GM19468 (cell line): ENCODE data around the gene PALMD.
A peak's percentile ranks its signal among the peaks of the same experiment; 100 is the strongest.

Source experiments
- ATAC-seq: cut with Tn5 transposase; IDR thresholded peaks from one replicate; pipeline ENCODE4 v1.9.1; 2021; ENCODE audit warnings: mild to moderate bottlenecking, moderate library complexity, moderate number of reproducible peaks; ENCODE audit not compliant: unreplicated experiment; ENCODE audit errors: extremely low read depth

The PALMD gene

GRCh38 chr1:99681583-99681982, 35.7 kb downstream of the PALMD start:
- no peak for ATAC-seq

DNA sequence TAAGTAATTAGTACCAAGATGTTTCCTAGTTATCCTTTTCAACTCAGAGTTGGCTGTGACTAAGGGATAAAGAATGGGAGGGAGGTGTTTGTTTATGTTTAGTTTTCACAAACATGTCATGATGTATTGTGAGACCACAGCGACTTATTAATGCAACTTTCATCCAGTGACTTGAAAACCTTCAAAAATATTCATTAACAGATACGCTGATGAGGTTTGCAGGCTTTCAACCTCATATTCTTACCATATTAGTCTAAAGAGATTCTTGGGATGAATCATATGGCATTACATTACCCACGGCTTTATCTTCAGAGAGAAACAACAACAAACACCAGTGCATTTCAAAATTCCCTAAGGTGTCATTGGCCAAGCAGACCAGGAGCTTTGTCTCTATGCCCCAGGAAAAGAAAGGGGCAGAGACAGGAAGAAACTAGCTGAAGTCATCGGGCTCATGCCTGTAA, 36.4 kb downstream of the PALMD start:
- ATAC-seq: no peak

DNA sequence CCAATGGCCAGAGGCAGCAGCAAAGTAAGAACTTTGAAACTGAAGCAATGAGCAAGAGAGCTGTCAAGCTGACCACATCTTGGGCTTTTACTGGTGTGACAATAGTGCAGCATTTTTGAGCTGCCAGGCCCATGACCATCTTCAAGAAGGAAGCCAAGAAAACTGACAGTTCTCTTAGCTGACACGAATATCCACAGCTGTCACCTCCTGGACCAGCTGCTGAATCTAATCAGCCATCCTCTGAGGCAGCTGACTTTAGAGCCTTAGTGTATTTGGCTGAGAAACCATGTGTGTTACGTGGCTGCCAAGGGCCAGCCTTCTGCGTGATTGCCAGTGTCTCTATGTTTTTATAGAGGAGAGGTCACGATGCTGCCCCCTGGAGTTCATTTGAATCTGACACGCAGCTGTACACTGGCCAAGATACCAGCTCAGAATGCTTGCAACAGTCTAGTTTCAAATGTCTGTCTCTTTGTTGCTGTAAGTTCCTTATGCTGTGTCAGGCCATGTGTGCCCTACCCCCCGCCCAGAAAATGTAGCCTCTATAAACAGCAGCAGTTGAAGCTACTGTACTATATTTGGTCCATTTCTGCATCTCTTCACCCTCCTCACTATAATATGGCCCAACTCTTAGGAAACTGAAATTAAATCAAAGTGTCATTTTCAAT, 39.7 kb downstream of the PALMD start:
- peak; percentile 54 for ATAC-seq

- ATAC-seq: no peak
Measured at GRCh38 chr1:99691175-99691574, 45.3 kb downstream of the PALMD start.

- ATAC-seq: no peak
Measured at GRCh38 chr1:99696616-99697015, 50.7 kb downstream of the PALMD start.

DNA sequence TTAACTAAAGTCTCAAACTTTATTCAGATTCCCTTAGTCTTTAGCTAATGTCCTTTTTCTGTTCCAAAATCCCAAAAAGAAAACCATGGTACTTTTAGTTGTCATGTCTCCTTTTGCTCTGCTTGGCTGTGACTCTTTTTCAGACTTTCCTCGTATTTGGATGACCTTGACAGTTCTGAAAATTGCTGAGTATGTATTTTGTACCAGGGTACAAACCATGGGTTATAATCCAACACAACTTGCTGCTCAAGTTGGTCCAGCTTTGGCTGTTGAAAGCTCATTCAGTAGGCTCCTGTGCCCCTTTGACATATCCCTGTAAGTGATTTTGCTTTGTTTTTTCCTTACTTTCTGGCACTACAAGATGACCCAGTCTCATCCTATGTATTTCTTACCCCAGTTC, 51.7 kb downstream of the PALMD start:
- no peak for ATAC-seq

- no peak for ATAC-seq
Measured at GRCh38 chr1:99700020-99700419, 54.1 kb downstream of the PALMD start.

- ATAC-seq: no peak
Measured at GRCh38 chr1:99702221-99702620, 56.3 kb downstream of the PALMD start.

DNA sequence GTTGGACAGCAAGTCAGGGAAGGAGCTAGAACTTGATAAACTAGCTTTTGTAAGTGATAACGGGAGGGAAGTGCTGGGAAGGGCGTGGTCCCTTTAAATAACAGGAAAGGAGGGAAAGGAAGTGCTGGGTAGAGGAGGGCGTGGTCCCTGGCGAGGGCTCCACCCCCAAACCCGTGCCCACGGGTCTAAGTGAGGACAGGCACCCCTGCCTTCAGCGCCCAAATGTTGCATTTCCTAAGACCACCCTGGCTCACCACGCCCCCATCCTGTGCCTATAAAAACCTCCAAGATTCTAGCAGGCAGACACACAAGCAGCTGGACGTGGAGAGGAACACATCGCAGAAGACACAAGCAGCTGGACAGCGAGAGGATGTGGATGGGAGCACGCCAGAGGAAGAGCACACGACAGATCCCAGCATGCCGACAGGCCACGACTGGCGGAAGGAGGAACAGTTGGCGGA, 58.5 kb downstream of the PALMD start:
- no peak for ATAC-seq

DNA sequence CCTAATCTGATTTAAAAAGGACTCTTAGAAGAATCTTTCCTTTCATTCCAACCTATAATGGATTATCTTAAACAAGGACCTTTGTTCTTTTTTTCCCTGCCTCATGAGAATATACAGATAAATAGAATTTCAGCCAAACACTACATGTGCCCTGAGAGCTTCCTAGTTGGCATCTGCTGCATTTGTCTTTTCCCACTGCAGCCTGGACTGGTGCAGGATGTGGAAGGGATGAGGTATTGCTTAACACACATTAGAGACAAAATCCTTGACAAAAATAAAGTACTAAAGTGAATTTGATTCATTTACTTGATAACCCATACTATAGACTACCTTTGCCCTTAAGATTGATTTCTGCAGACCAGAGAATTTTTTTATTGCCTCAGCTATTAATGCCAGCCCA, 59.5 kb downstream of the PALMD start:
- no peak for ATAC-seq

DNA sequence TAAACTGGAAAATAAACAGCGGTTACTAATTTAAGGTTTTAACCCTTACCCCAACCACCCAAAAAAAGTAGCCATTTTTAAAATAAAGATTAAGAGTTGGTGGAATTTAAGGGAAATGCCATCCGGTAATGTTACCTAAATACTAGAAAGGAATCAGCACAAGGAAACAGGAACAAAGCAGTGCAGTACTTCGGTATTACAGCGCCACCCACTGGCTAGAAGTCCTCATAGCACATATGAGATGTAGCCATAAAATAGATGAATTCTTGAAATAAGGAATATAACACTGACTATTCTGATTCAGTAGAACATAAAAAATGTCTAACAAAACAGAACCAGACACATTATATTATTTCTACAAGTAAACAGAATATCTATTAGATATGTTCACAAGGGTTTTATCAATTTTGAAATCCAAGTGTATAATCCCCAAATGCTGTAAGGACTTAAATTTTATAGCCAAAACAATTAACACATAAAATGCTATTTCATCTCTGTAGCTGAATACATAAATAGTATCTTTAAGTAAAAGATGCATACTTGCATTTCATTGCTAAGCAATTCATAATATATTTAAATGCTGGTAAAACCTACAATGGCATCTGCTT, 61.7 kb downstream of the PALMD start:
- no peak for ATAC-seq

- no peak for ATAC-seq
Measured at GRCh38 chr1:99710994-99711393, 65.1 kb downstream of the PALMD start.

DNA sequence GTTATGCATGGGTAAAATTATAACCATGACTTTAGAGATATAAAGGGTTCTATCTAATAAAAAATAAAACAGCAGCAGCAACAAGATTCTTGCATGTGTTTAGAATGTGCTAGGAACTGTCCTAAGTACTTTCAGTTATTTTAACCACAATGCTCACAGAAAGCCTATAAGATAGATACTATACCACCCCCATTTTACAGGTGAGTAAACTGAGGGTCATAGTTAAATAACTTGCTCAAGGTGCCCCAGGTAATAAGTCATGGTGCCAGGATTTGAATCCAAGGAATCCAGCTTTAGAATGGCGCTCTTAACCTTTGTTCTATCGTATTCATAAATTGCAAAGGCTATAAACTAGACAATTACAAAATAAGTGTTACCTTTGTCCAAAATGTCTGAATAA, 67.1 kb downstream of the PALMD start:
- no peak for ATAC-seq

GRCh38 chr1:99717005-99717404, 71.1 kb downstream of the PALMD start:
- ATAC-seq: no peak

DNA sequence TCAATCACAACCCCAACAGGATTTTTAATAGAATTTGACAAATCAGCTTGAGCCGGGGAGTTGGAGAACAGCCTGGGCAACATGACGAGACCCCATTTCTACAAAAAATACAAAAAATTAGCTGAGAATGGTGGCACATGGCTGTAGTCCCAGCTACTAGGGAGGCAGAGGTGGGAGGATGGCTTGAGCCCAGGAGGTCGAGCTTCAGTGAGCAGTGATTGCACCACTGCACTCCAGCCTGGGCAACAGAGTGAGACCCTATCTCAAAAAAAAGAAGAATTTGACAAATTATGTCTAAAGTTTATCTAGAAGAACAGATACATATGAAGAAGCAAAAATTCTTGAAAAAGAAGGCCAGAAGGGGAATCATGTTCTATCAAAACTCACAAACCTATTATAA, 77.3 kb downstream of the PALMD start:
- no peak for ATAC-seq

DNA sequence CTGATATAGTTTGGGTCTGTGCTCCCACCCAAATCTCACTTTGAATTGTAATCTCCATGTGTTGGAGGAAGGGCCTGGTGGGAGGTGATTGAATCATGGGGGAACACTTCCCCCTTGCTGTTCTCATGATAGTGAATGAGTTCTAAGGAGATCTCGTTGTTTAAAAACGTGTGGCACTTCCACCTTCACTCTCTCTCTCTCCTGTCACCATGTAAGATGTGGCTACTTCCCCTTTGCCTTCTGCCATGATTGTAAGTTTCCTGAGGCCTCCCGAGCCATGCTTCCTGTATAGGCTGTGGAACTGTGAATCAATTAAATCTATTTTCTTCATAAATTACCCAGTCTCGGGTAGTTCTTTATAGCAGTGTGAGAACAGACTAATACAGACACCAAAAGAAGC, 80.1 kb downstream of the PALMD start:
- no peak for ATAC-seq

GRCh38 chr1:99726407-99726806, 80.5 kb downstream of the PALMD start:
- no peak for ATAC-seq

DNA sequence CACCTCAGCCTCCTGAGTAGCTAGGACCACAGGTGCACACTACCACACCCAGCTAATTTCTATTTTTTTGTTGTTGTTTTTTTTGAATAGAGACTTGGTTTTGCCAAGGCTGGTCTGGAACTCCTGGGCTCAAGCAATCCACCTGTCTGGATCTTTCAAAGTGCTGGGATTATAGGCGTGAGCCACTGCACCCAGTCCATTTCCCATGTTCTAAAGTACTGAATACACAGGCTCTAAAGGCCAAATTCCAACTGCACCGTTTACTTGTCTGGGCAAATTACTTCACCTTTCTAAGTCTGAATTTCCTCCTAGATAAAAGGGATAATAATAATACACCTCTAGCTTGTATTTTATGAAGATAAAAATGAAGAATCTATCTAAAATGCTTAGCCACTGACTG, 80.9 kb downstream of the PALMD start:
- ATAC-seq: no peak

- ATAC-seq: no peak
Measured at GRCh38 chr1:99727575-99728185, 81.8 kb downstream of the PALMD start.

GRCh38 chr1:99728494-99729235, 82.8 kb downstream of the PALMD start:
- no peak for ATAC-seq

DNA sequence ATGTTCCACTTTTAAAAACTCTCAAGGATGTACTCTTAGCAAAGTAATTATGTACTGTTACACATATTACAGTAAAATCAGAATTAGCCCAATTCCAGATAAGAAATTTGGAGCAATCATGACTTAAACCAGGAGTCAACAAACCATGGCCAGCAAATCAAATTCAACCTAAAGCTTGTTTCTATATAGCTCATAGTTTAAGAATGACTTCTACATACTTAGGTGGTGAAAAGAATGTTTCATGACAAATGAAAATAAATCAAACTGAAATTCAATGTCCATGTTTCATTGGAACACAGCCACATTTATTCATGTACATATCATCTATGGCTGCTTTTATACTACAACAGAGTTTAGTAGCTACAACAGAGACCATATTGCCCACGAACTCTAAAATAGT, 85.5 kb downstream of the PALMD start:
- no peak for ATAC-seq
